T-helper 2 cell treated with Interferon-gamma antibody and Interleukin-4, amounts not matched to agents 5 μg/mL and 100 μg/mL, for 36 hours (primary cell): ENCODE data around the gene CCDC74A.
"Not testable (repeated sequence)": the region's sequence is repeated elsewhere in the genome, so short reads cannot be mapped to it uniquely, and the experiment has no call there.

Source experiments
- DNase-seq: peaks from one replicate; pipeline ENCODE4 v3.0.0; 2021; ENCODE audit warnings: low spot score
- H3K27ac Mint-ChIP-seq: one replicate; pipeline ENCODE4 v1.8.0; 2021; ENCODE audit warnings: mild to moderate bottlenecking, mixed read lengths
- H3K27me3 Mint-ChIP-seq: one replicate; pipeline ENCODE4 v1.8.0; 2021; ENCODE audit warnings: low read depth, mixed read lengths
- H3K36me3 Mint-ChIP-seq: one replicate; pipeline ENCODE4 v1.8.0; 2021; ENCODE audit warnings: low read depth, mixed read lengths
- H3K4me1 Mint-ChIP-seq: one replicate; pipeline ENCODE4 v1.8.0; 2021; ENCODE audit warnings: low read depth, mixed read lengths
- H3K4me3 Mint-ChIP-seq: one replicate; pipeline ENCODE4 v1.8.0; 2022; ENCODE audit warnings: mild to moderate bottlenecking, moderate library complexity, mixed read lengths
- H3K9me3 Mint-ChIP-seq: one replicate; pipeline ENCODE4 v1.8.0; 2021; ENCODE audit warnings: mixed read lengths

Gene CCDC74A

GRCh38 chr2:131530626-131531344, 3.1 kb downstream of the CCDC74A start:
- peaks cover 16% of the 10 kb centered on the region for H3K4me1 Mint-ChIP-seq
- DNase-seq: not testable (repeated sequence)

GRCh38 chr2:131531547-131532185, 4.0 kb downstream of the CCDC74A start:
- H3K36me3 Mint-ChIP-seq, H3K27ac Mint-ChIP-seq, H3K9me3 Mint-ChIP-seq, H3K27me3 Mint-ChIP-seq, DNase-seq, H3K4me3 Mint-ChIP-seq: not testable (repeated sequence)
- peaks cover 13% of the 10 kb centered on the region for H3K4me1 Mint-ChIP-seq

More at GRCh38 chr2:131530626-131531344, 3.1 kb downstream of the CCDC74A start:
- H3K27me3 Mint-ChIP-seq, H3K36me3 Mint-ChIP-seq, H3K9me3 Mint-ChIP-seq, H3K4me3 Mint-ChIP-seq, H3K27ac Mint-ChIP-seq: not testable (repeated sequence)

GRCh38 chr2:131532723-131533608, 5.3 kb downstream of the CCDC74A start:
- H3K4me3 Mint-ChIP-seq, H3K27me3 Mint-ChIP-seq, H3K9me3 Mint-ChIP-seq, DNase-seq, H3K36me3 Mint-ChIP-seq, H3K27ac Mint-ChIP-seq: not testable (repeated sequence)
- H3K4me1 Mint-ChIP-seq: peaks cover 11% of the 10 kb centered on the region

GRCh38 chr2:131533609-131534316, 6.1 kb downstream of the CCDC74A start:
- not testable (repeated sequence) for H3K36me3 Mint-ChIP-seq, H3K4me3 Mint-ChIP-seq, DNase-seq, H3K9me3 Mint-ChIP-seq, H3K4me1 Mint-ChIP-seq, H3K27ac Mint-ChIP-seq, H3K27me3 Mint-ChIP-seq

GRCh38 chr2:131534317-131534672, 6.6 kb downstream of the CCDC74A start:
- not testable (repeated sequence) for H3K27me3 Mint-ChIP-seq, H3K36me3 Mint-ChIP-seq, H3K27ac Mint-ChIP-seq, H3K9me3 Mint-ChIP-seq, H3K4me3 Mint-ChIP-seq, H3K4me1 Mint-ChIP-seq, DNase-seq

GRCh38 chr2:131534965-131535364, 7.3 kb downstream of the CCDC74A start:
- not testable (repeated sequence) for H3K36me3 Mint-ChIP-seq, DNase-seq, H3K4me3 Mint-ChIP-seq, H3K9me3 Mint-ChIP-seq, H3K4me1 Mint-ChIP-seq, H3K27me3 Mint-ChIP-seq, H3K27ac Mint-ChIP-seq

- H3K9me3 Mint-ChIP-seq: no peaks in the 10 kb centered on the region
- peaks cover 7% of the 10 kb centered on the region for H3K27me3 Mint-ChIP-seq
- no peak overlapping the region for H3K27ac Mint-ChIP-seq
- H3K4me1 Mint-ChIP-seq: no peaks in the 10 kb centered on the region
- no peak for DNase-seq
- H3K36me3 Mint-ChIP-seq: no peaks in the 10 kb centered on the region
- no peak overlapping the region for H3K4me3 Mint-ChIP-seq
These were observed 7.8 kb downstream of the CCDC74A start for GRCh38 chr2:131535526-131535925.

- DNase-seq, H3K4me1 Mint-ChIP-seq, H3K27ac Mint-ChIP-seq, H3K36me3 Mint-ChIP-seq, H3K9me3 Mint-ChIP-seq, H3K4me3 Mint-ChIP-seq: not testable (repeated sequence)
- peaks cover 13% of the 10 kb centered on the region for H3K27me3 Mint-ChIP-seq
These were observed 8.5 kb downstream of the CCDC74A start for GRCh38 chr2:131535951-131536826.

- DNase-seq, H3K9me3 Mint-ChIP-seq, H3K4me3 Mint-ChIP-seq, H3K27ac Mint-ChIP-seq, H3K36me3 Mint-ChIP-seq, H3K4me1 Mint-ChIP-seq: not testable (repeated sequence)
- peaks cover 14% of the 10 kb centered on the region for H3K27me3 Mint-ChIP-seq
These were observed 9.2 kb downstream of the CCDC74A start for GRCh38 chr2:131536841-131537240.

GRCh38 chr2:131538856-131539255, 11.2 kb downstream of the CCDC74A start:
- not testable (repeated sequence) for H3K36me3 Mint-ChIP-seq, DNase-seq, H3K4me1 Mint-ChIP-seq, H3K9me3 Mint-ChIP-seq, H3K4me3 Mint-ChIP-seq, H3K27ac Mint-ChIP-seq
- peaks cover 16% of the 10 kb centered on the region for H3K27me3 Mint-ChIP-seq

GRCh38 chr2:131542438-131543384, 15.0 kb downstream of the CCDC74A start:
- Mint-ChIP-seq H3K36me3 (no peaks in the 10 kb centered on the region), H3K9me3 (no peaks in the 10 kb centered on the region), H3K27ac (no peak overlapping the region), H3K4me1 (no peaks in the 10 kb centered on the region), H3K27me3 (peaks cover 19% of the 10 kb centered on the region), H3K4me3 (no peak overlapping the region)
- DNase-seq: no peak

- Mint-ChIP-seq H3K27me3 (peaks cover 19% of the 10 kb centered on the region), H3K9me3 (no peaks in the 10 kb centered on the region), H3K36me3 (no peaks in the 10 kb centered on the region), H3K4me3 (no peak overlapping the region), H3K27ac (no peak overlapping the region), H3K4me1 (no peaks in the 10 kb centered on the region)
- no peak for DNase-seq
These were observed 15.8 kb downstream of the CCDC74A start for GRCh38 chr2:131543385-131543891.
